Cerebellar cortex (tissue), 1 donor: Measurements from ENCODE around the gene HACD3.
"Not testable (repeated sequence)": the region's sequence is repeated elsewhere in the genome, so short reads cannot be mapped to it uniquely, and the experiment has no call there.

Experiments
- DNase-seq: peaks from one replicate; pipeline ENCODE4 v3.0.0-alpha.2; 2015; ENCODE audit warnings: low spot score

The HACD3 gene

GRCh38 chr15:65599677-65600076, 69.4 kb downstream of the HACD3 start:
- no peak for DNase-seq

- no peak for DNase-seq
Measured at GRCh38 chr15:65603134-65603533, 72.9 kb downstream of the HACD3 start.

GRCh38 chr15:65603559-65603958, 73.3 kb downstream of the HACD3 start:
- no peak for DNase-seq

GRCh38 chr15:65610871-65611718, 80.8 kb downstream of the HACD3 start, which contains the start of gene INTS14:
Gene INTS14 (minus strand): TSS chr15:65611131. CDS start chr15:65607380, 3,751 bp downstream.
- DNase-seq, result peak; percentile 97

GRCh38 chr15:65611888-65612615, 81.8 kb downstream of the HACD3 start:
- peak; percentile 5 for DNase-seq

- DNase-seq, result no peak
Measured at GRCh38 chr15:65612616-65612946, 82.3 kb downstream of the HACD3 start.

- no peak for DNase-seq
Measured at GRCh38 chr15:65612949-65613744, 82.9 kb downstream of the HACD3 start.

GRCh38 chr15:65615887-65616286, 85.6 kb downstream of the HACD3 start:
- DNase-seq, result not testable (repeated sequence)

GRCh38 chr15:65618560-65619109, 88.4 kb downstream of the HACD3 start:
- DNase-seq, result no peak

GRCh38 chr15:65619626-65620290, 89.5 kb downstream of the HACD3 start:
- DNase-seq, result no peak

- no peak for DNase-seq
Measured at GRCh38 chr15:65620833-65621232, 90.6 kb downstream of the HACD3 start.

GRCh38 chr15:65621638-65622037, 91.4 kb downstream of the HACD3 start, which contains the start of gene SLC24A1:
Gene SLC24A1 (plus strand): TSS chr15:65621938. CDS start chr15:65624081, 2,143 bp downstream.
- DNase-seq, result no peak

- no peak for DNase-seq
Measured at GRCh38 chr15:65623103-65623502, 92.8 kb downstream of the HACD3 start.

- no peak for DNase-seq
Measured at GRCh38 chr15:65626856-65627255, 96.6 kb downstream of the HACD3 start.
